Muscle layer of colon (tissue), 2 donors: ENCODE data around the gene ZFP3.
"Not testable (repeated sequence)": the region's sequence is repeated elsewhere in the genome, so short reads cannot be mapped to it uniquely, and the experiment has no call there.

Experiments used
- H3K27ac ChIP-seq: one replicate; pipeline ENCODE4 v1.7.0; 2013; ENCODE audit warnings: low read depth, mild to moderate bottlenecking, low read length, moderate library complexity
- H3K27me3 ChIP-seq, 2 donors: one replicate each; pipeline ENCODE4 v1.7.0; 2013; ENCODE audit warnings: low read length in 2 of 2, mild to moderate bottlenecking in 2 of 2; ENCODE audit not compliant: insufficient read depth in 2 of 2, control insufficient read depth in 1 of 2
- H3K36me3 ChIP-seq: one replicate; pipeline ENCODE4 v1.7.0; 2013; ENCODE audit warnings: mild to moderate bottlenecking, low read length; ENCODE audit not compliant: insufficient read depth
- H3K4me1 ChIP-seq: one replicate; pipeline ENCODE4 v1.7.0; 2013; ENCODE audit warnings: mild to moderate bottlenecking, low read length; ENCODE audit not compliant: insufficient read depth
- H3K4me3 ChIP-seq, 2 donors: one replicate each; pipeline ENCODE4 v1.7.0; 2013; ENCODE audit warnings: low read length in 2 of 2, low read depth in 1 of 2, mild to moderate bottlenecking in 1 of 2, moderate library complexity in 1 of 2
- H3K9ac ChIP-seq: one replicate; pipeline ENCODE4 v1.7.0; 2013; ENCODE audit warnings: low read length
- H3K9me3 ChIP-seq: one replicate; pipeline ENCODE4 v1.7.0; 2013; ENCODE audit warnings: mild to moderate bottlenecking, low read length
- donor health status: abdominal sarcoma.
- donor health status: Adenocarcinoma of cecum.

Gene ZFP3

GRCh38 chr17:5044630-5045029 is 33.6 kb upstream of the ZFP3 start:
- H3K27me3 ChIP-seq = no peaks in the 10 kb centered on the region
- no peak overlapping the region for H3K27ac ChIP-seq
- H3K9me3 ChIP-seq = no peaks in the 10 kb centered on the region
- H3K4me1 ChIP-seq = peaks cover 5% of the 10 kb centered on the region
- H3K9ac ChIP-seq = no peak overlapping the region
- H3K36me3 ChIP-seq = no peaks in the 10 kb centered on the region
- no peak overlapping the region for H3K4me3 ChIP-seq

GRCh38 chr17:5045496-5045895 is 32.8 kb upstream of the ZFP3 start:
- H3K27ac ChIP-seq = no peak overlapping the region
- H3K4me1 ChIP-seq = peaks cover 13% of the 10 kb centered on the region
- no peaks in the 10 kb centered on the region for H3K9me3 ChIP-seq
- H3K4me3 ChIP-seq = no peak overlapping the region
- H3K9ac ChIP-seq = no peak overlapping the region
- no peaks in the 10 kb centered on the region for H3K36me3 ChIP-seq
- no peaks in the 10 kb centered on the region for H3K27me3 ChIP-seq

- Histone ChIP-seq H3K4me3 (no peak overlapping the region), H3K9ac (no peak overlapping the region), H3K36me3 (no peaks in the 10 kb centered on the region), H3K9me3 (no peaks in the 10 kb centered on the region), H3K4me1 (peaks cover 13% of the 10 kb centered on the region), H3K27me3 (no peaks in the 10 kb centered on the region), H3K27ac (no peak overlapping the region)
These were observed 30.8 kb upstream of the ZFP3 start for GRCh38 chr17:5047446-5047845.

- Histone ChIP-seq H3K9ac (peak overlapping the region; percentile 23), H3K27ac (peak overlapping the region; percentile 49), H3K4me3 (no peak overlapping the region)
These were observed 28.9 kb upstream of the ZFP3 start for GRCh38 chr17:5049314-5049841.

GRCh38 chr17:5050278-5050677 is 28.0 kb upstream of the ZFP3 start:
- no peaks in the 10 kb centered on the region for H3K27me3 ChIP-seq
- H3K9me3 ChIP-seq = no peaks in the 10 kb centered on the region
- H3K27ac ChIP-seq = peak overlapping the region; percentile 49
- peaks cover 13% of the 10 kb centered on the region for H3K4me1 ChIP-seq
- no peak overlapping the region for H3K9ac ChIP-seq
- H3K36me3 ChIP-seq = no peaks in the 10 kb centered on the region
- H3K4me3 ChIP-seq = no peak overlapping the region

More at GRCh38 chr17:5049314-5049841, 28.9 kb upstream of the ZFP3 start:
- H3K27me3 ChIP-seq = no peaks in the 10 kb centered on the region
- H3K9me3 ChIP-seq = no peaks in the 10 kb centered on the region
- H3K36me3 ChIP-seq = no peaks in the 10 kb centered on the region
- peaks cover 13% of the 10 kb centered on the region for H3K4me1 ChIP-seq

- H3K9ac ChIP-seq = no peak overlapping the region
- no peaks in the 10 kb centered on the region for H3K4me1 ChIP-seq
- no peaks in the 10 kb centered on the region for H3K9me3 ChIP-seq
- no peaks in the 10 kb centered on the region for H3K36me3 ChIP-seq
- no peak overlapping the region for H3K4me3 ChIP-seq
- H3K27me3 ChIP-seq = no peaks in the 10 kb centered on the region
- no peak overlapping the region for H3K27ac ChIP-seq
These were observed 22.7 kb upstream of the ZFP3 start for GRCh38 chr17:5055543-5055942.

GRCh38 chr17:5065227-5065744 is 13.0 kb upstream of the ZFP3 start:
- Histone ChIP-seq H3K27me3 (no peaks in the 10 kb centered on the region), H3K4me1 (no peaks in the 10 kb centered on the region), H3K4me3 (no peak overlapping the region), H3K9ac (no peak overlapping the region), H3K9me3 (no peaks in the 10 kb centered on the region), H3K36me3 (no peaks in the 10 kb centered on the region), H3K27ac (no peak overlapping the region)

- Histone ChIP-seq H3K9me3 (no peaks in the 10 kb centered on the region), H3K27me3 (no peaks in the 10 kb centered on the region), H3K4me1 (no peaks in the 10 kb centered on the region), H3K4me3 (no peak overlapping the region), H3K36me3 (no peaks in the 10 kb centered on the region), H3K9ac (no peak overlapping the region), H3K27ac (no peak overlapping the region)
These were observed 10.0 kb upstream of the ZFP3 start for GRCh38 chr17:5068236-5068635.

GRCh38 chr17:5069724-5070123 is 8.5 kb upstream of the ZFP3 start:
- Histone ChIP-seq H3K27ac (no peak overlapping the region), H3K9me3 (no peaks in the 10 kb centered on the region), H3K4me3 (no peak overlapping the region), H3K4me1 (no peaks in the 10 kb centered on the region), H3K9ac (no peak overlapping the region), H3K27me3 (no peaks in the 10 kb centered on the region), H3K36me3 (no peaks in the 10 kb centered on the region)

GRCh38 chr17:5075472-5075871 is 2.8 kb upstream of the ZFP3 start:
- not testable (repeated sequence) for H3K9ac ChIP-seq, H3K27me3 ChIP-seq, H3K9me3 ChIP-seq, H3K27ac ChIP-seq, H3K4me3 ChIP-seq, H3K36me3 ChIP-seq
- peaks cover 17% of the 10 kb centered on the region for H3K4me1 ChIP-seq

GRCh38 chr17:5077275-5077674 is 992 bp upstream of the ZFP3 start:
- H3K9me3 ChIP-seq, H3K27me3 ChIP-seq, H3K36me3 ChIP-seq: not testable (repeated sequence)
- peak overlapping the region in 1 of 2 donors; percentile 91 for H3K4me3 ChIP-seq
- peak overlapping the region; percentile 96 for H3K9ac ChIP-seq
- H3K27ac ChIP-seq = peak overlapping the region; percentile 96
- peaks cover 17% of the 10 kb centered on the region for H3K4me1 ChIP-seq

- Histone ChIP-seq H3K27me3 (no peaks in the 10 kb centered on the region), H3K9ac (peak overlapping the region; percentile 96), H3K4me3 (peak overlapping the region; percentile 91 to 96), H3K36me3 (no peaks in the 10 kb centered on the region), H3K4me1 (peaks cover 17% of the 10 kb centered on the region), H3K9me3 (no peaks in the 10 kb centered on the region), H3K27ac (peak overlapping the region; percentile 96)
These were observed 524 bp upstream of the ZFP3 start for GRCh38 chr17:5077781-5078105.
